HepG2 (cell line): ENCODE results near the gene PRKCD. TPM values are rescaled to one million over a fixed set of nuclear protein-coding genes. Genes with fewer than 3 reads are reported as not detected.

ENCODE experiments used
- CCAR2 ChIP-seq: fragments of 200-400 bp; formaldehyde crosslinking; optimal IDR thresholded peaks from 2 replicates; pipeline ENCODE3; 2018; ENCODE audit warnings: low read depth, mild to moderate bottlenecking, low read length, moderate library complexity
- HES4 ChIP-seq: sonication (generic); formaldehyde crosslinking; IDR thresholded peaks from 2 replicates; pipeline ENCODE4 v1.9.0; 2021; ENCODE audit warnings: mild to moderate bottlenecking, missing genetic modification reagents, borderline replicate concordance
- NPAS2 ChIP-seq: sonication (generic); formaldehyde crosslinking; IDR thresholded peaks from 2 replicates; pipeline ENCODE4 v1.8.0; 2022; ENCODE audit warnings: mild to moderate bottlenecking, missing genetic modification reagents, borderline replicate concordance
- NR2F6 ChIP-seq, 2 experiments: IDR thresholded peaks; 2 replicates each; pipeline ENCODE4 v1.6.1; 2016; ENCODE audit warnings: antibody characterized with exemption in 1 of 2, mild to moderate bottlenecking in 1 of 2
- PAX8 ChIP-seq: sonication (generic); formaldehyde crosslinking; IDR thresholded peaks from 2 replicates; pipeline ENCODE4 v1.8.0; 2022; ENCODE audit warnings: mild to moderate bottlenecking, missing genetic modification reagents, borderline replicate concordance
- SIN3B ChIP-seq: fragments of 150-350 bp; IDR thresholded peaks from 2 replicates; pipeline ENCODE4 v1.6.1; 2014; ENCODE audit warnings: low read length
- SRY ChIP-seq: sonication (generic); formaldehyde crosslinking; IDR thresholded peaks from 2 replicates; pipeline ENCODE4 v1.8.0; 2022; ENCODE audit warnings: mild to moderate bottlenecking, missing genetic modification reagents
- TBX3 ChIP-seq: fragments of 450-650 bp; IDR thresholded peaks from 2 replicates; pipeline ENCODE4 v1.6.1; 2017; ENCODE audit warnings: antibody characterized with exemption, mild to moderate bottlenecking, inconsistent platforms, borderline replicate concordance
- TCF7 ChIP-seq: sonication (generic); IDR thresholded peaks from 2 replicates; pipeline ENCODE4 v1.6.1; 2016; ENCODE audit warnings: antibody characterized with exemption, low read depth
- THAP11 ChIP-seq: IDR thresholded peaks from 2 replicates; pipeline ENCODE4 v1.6.1; 2016; ENCODE audit warnings: missing biosample characterization, missing genetic modification reagents
- YY1 ChIP-seq: IDR thresholded peaks from 2 replicates; pipeline ENCODE4 v1.6.1; 2011; ENCODE audit warnings: low read length, low read depth, moderate library complexity, mild to moderate bottlenecking; ENCODE audit not compliant: insufficient read depth, insufficient replicate concordance
- ZFP1 ChIP-seq: IDR thresholded peaks from 2 replicates; pipeline ENCODE4 v1.6.1; 2016
- ZNF562 ChIP-seq: sonication (generic); formaldehyde crosslinking; IDR thresholded peaks from 2 replicates; pipeline ENCODE4 v1.8.0; 2022; ENCODE audit warnings: missing genetic modification reagents, borderline replicate concordance
- ZNF607 ChIP-seq: sonication (generic); formaldehyde crosslinking; IDR thresholded peaks from 2 replicates; pipeline ENCODE4 v1.5.1; 2020; ENCODE audit warnings: missing genetic modification reagents, mild to moderate bottlenecking, borderline replicate concordance
- ZNF816 ChIP-seq: sonication (generic); formaldehyde crosslinking; IDR thresholded peaks from 2 replicates; pipeline ENCODE4 v1.8.0; 2022; ENCODE audit warnings: missing genetic modification reagents, mild to moderate bottlenecking, borderline replicate concordance
- polyA plus RNA-seq, 8 experiments: library from polyadenylated mRNA; depleted of rRNA in 3 of 8; stranded (reverse) in 7 of 8; unstranded in 1 of 8; fragments of >200 nt; fragmentation: Illumina TruSeq in 4 of 8; extraction: Trizol in 4 of 8; gene quantifications; 2 replicates each; pipeline versions ENCODE4 v1.2.1 to v1.2.3, GENCODE V29; 2011 to 2016; ENCODE audit warnings: low read depth in 4 of 8, missing spikeins in 1 of 8, mixed read lengths in 1 of 8; ENCODE audit not compliant: insufficient read depth in 1 of 8
- total RNA-seq, 5 experiments: library from RNA; depleted of rRNA; stranded (reverse); fragments of >200 nt; fragmentation: Illumina TruSeq; extraction: Trizol; gene quantifications; 2 replicates each; pipeline ENCODE4 v1.2.3, GENCODE V29; 2016; ENCODE audit warnings: low read depth in 1 of 5
- TF ChIP-seq, protein P1 (sequence below): sonication (generic); formaldehyde crosslinking; IDR thresholded peaks from 2 replicates; pipeline ENCODE4 v1.9.0; 2021; ENCODE audit warnings: missing genetic modification reagents, borderline replicate concordance
- TF ChIP-seq, protein P2 (sequence below): sonication (generic); formaldehyde crosslinking; conservative IDR thresholded peaks from 2 replicates; pipeline ENCODE4 v1.4.0; 2020; ENCODE audit warnings: mild to moderate bottlenecking, missing genetic modification reagents, moderate library complexity
- TF ChIP-seq, protein P3 (sequence below): IDR thresholded peaks from 2 replicates; pipeline ENCODE4 v1.6.1; 2016; ENCODE audit warnings: missing biosample characterization, missing genetic modification reagents, low read depth
- TF ChIP-seq, protein P4 (sequence below): sonication (generic); formaldehyde crosslinking; IDR thresholded peaks from 2 replicates; pipeline ENCODE4 v1.8.1; 2023; ENCODE audit warnings: missing genetic modification reagents, inconsistent platforms, borderline replicate concordance

Gene PRKCD
- total and polyA plus RNA-seq, 2 of the 13 experiments (the other 11 are each of a cell fraction or from before 2014, with no cell fraction given): 1.6 to 40.7 TPM

DNA sequence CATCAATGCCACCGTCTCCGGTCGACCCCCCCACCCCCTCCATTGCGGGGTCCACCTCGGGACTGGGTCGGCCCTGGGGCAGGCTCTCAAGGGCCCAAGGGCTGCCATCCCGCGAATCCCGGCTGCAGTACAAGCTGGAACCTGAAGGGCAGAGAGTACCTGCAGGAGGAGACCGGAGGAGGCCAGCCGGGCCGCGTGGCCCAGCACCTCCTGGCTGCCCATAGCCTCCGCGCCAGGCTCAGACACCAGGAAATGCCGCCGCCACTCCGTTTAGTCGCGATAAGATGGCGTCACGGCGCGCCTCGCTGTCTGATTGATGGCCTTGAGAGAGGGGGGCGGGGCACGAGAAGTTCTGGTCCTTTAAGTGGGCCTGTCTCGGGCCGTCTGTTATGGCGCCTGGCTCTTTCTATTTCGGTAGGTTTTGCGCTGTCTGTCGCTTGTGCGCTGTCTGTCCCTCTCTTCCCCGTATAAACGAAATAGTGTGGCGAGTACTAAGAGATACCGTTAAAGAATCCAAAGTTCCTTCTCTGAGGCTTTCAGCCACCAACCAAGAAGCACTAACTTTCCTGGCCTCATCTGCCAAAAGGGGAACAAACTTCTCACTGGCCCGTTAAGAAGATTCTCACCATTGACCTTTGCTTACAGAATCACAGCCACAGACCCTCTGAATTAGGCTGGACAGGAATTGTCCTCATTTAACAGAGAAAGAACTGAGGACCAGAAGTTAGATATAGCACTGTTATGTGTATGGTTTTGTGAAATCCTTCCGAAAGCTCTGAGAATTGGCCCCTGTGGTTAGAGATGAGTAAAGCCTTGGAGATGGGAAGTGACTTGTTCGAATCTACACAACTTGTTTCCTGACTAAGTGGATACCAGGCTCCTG, 30.6 kb upstream of the PRKCD start, which contains the start of gene RFT1 (continued):
- TF ChIP-seq, protein P1, sequence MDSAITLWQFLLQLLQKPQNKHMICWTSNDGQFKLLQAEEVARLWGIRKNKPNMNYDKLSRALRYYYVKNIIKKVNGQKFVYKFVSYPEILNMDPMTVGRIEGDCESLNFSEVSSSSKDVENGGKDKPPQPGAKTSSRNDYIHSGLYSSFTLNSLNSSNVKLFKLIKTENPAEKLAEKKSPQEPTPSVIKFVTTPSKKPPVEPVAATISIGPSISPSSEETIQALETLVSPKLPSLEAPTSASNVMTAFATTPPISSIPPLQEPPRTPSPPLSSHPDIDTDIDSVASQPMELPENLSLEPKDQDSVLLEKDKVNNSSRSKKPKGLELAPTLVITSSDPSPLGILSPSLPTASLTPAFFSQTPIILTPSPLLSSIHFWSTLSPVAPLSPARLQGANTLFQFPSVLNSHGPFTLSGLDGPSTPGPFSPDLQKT (CRISPR knock-in tag): no peak
- TF ChIP-seq SRY (CRISPR knock-in tag) (0 out of 2 replicates have a peak, but pooled peaks have one; percentile 42), ZNF607 (no peak), ZNF562 (no peak), PAX8 (CRISPR knock-in tag) (0 out of 2 replicates have a peak, but pooled peaks have one; percentile 50), NPAS2 (CRISPR knock-in tag) (no peak), SIN3B (peak; percentile 77; the same call in 1 of the 2 replicates), ZNF816 (CRISPR knock-in tag) (no peak), TBX3 (no peak), ZFP1 (CRISPR knock-in tag) (no peak), THAP11 (CRISPR knock-in tag) (peak; percentile 90), TCF7 (no peak), NR2F6 (IDR thresholded peaks at IDR 0.05) (no peak), NR2F6 (CRISPR knock-in tag; IDR thresholded peaks at IDR 0.05) (peak; percentile 51; the same call in 1 of the 2 replicates), YY1 (peak; percentile 90), CCAR2 (no peak), HES4 (CRISPR knock-in tag) (peak; percentile 64; the same call in 1 of the 2 replicates)
- TF ChIP-seq, protein P2, sequence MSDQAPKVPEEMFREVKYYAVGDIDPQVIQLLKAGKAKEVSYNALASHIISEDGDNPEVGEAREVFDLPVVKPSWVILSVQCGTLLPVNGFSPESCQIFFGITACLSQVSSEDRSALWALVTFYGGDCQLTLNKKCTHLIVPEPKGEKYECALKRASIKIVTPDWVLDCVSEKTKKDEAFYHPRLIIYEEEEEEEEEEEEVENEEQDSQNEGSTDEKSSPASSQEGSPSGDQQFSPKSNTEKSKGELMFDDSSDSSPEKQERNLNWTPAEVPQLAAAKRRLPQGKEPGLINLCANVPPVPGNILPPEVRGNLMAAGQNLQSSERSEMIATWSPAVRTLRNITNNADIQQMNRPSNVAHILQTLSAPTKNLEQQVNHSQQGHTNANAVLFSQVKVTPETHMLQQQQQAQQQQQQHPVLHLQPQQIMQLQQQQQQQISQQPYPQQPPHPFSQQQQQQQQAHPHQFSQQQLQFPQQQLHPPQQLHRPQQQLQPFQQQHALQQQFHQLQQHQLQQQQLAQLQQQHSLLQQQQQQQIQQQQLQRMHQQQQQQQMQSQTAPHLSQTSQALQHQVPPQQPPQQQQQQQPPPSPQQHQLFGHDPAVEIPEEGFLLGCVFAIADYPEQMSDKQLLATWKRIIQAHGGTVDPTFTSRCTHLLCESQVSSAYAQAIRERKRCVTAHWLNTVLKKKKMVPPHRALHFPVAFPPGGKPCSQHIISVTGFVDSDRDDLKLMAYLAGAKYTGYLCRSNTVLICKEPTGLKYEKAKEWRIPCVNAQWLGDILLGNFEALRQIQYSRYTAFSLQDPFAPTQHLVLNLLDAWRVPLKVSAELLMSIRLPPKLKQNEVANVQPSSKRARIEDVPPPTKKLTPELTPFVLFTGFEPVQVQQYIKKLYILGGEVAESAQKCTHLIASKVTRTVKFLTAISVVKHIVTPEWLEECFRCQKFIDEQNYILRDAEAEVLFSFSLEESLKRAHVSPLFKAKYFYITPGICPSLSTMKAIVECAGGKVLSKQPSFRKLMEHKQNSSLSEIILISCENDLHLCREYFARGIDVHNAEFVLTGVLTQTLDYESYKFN (CRISPR knock-in tag): peak; percentile 42; the same call in 1 of the 2 replicates
- TF ChIP-seq, protein P3, sequence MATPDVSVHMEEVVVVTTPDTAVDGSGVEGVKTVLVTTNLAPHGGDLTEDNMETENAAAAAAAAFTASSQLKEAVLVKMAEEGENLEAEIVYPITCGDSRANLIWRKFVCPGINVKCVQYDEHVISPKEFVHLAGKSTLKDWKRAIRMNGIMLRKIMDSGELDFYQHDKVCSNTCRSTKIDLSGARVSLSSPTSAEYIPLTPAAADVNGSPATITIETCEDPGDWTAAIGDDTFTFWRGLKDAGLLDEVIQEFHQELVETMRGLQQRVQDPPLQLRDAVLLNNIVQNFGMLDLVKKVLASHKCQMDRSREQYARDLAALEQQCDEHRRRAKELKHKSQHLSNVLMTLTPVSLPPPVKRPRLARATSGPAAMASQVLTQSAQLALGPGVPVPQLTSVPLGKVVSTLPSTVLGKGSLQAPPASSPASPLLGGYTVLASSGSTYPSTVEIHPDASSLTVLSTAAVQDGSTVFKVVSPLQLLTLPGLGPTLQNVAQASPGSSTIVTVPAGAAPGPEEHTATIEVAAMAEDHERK (CRISPR knock-in tag): no peak
- TF ChIP-seq, protein P4, sequence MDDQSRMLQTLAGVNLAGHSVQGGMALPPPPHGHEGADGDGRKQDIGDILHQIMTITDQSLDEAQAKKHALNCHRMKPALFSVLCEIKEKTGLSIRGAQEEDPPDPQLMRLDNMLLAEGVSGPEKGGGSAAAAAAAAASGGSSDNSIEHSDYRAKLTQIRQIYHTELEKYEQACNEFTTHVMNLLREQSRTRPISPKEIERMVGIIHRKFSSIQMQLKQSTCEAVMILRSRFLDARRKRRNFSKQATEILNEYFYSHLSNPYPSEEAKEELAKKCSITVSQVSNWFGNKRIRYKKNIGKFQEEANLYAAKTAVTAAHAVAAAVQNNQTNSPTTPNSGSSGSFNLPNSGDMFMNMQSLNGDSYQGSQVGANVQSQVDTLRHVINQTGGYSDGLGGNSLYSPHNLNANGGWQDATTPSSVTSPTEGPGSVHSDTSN (CRISPR knock-in tag): no peak
